GM19240 (cell line): ENCODE measurements around the gene ITGB1.
"Not testable (repeated sequence)": the region's sequence is repeated elsewhere in the genome, so short reads cannot be mapped to it uniquely, and the experiment has no call there.

Experiments
- DNase-seq: peaks from one replicate; pipeline ENCODE4 v3.0.0; 2011; ENCODE audit warnings: low spot score; ENCODE audit not compliant: insufficient read length

ITGB1 gene

GRCh38 chr10:32938554-32939061 lies 19.4 kb downstream of the ITGB1 start:
- no peak for DNase-seq

GRCh38 chr10:32937911-32938424 lies 20.1 kb downstream of the ITGB1 start:
- DNase-seq = no peak

GRCh38 chr10:32932225-32932729 lies 25.8 kb downstream of the ITGB1 start:
- no peak for DNase-seq

GRCh38 chr10:32931593-32931992 lies 26.4 kb downstream of the ITGB1 start:
- no peak for DNase-seq

- DNase-seq = no peak
Measured at GRCh38 chr10:32930036-32930435, 28.0 kb downstream of the ITGB1 start.

- DNase-seq = no peak
Measured at GRCh38 chr10:32929634-32930033, 28.4 kb downstream of the ITGB1 start.

GRCh38 chr10:32927750-32928149 lies 30.3 kb downstream of the ITGB1 start:
- DNase-seq = no peak

- DNase-seq = no peak
Measured at GRCh38 chr10:32923849-32924248, 34.2 kb downstream of the ITGB1 start.

- no peak for DNase-seq
Measured at GRCh38 chr10:32923134-32923533, 34.9 kb downstream of the ITGB1 start.

GRCh38 chr10:32922170-32922569 lies 35.9 kb downstream of the ITGB1 start:
- DNase-seq = no peak

- not testable (repeated sequence) for DNase-seq
Measured at GRCh38 chr10:32917817-32918216, 40.2 kb downstream of the ITGB1 start.

GRCh38 chr10:32911285-32912016 lies 46.6 kb downstream of the ITGB1 start:
- DNase-seq = no peak

GRCh38 chr10:32909970-32910369 lies 48.1 kb downstream of the ITGB1 start:
- DNase-seq = not testable (repeated sequence)

- no peak for DNase-seq
Measured at GRCh38 chr10:32909456-32909855, 48.6 kb downstream of the ITGB1 start.

- no peak for DNase-seq
Measured at GRCh38 chr10:32906595-32906994, 51.4 kb downstream of the ITGB1 start.

- no peak for DNase-seq
Measured at GRCh38 chr10:32905466-32905865, 52.6 kb downstream of the ITGB1 start.

- no peak for DNase-seq
Measured at GRCh38 chr10:32901815-32902214, 56.2 kb downstream of the ITGB1 start.

- not testable (repeated sequence) for DNase-seq
Measured at GRCh38 chr10:32895200-32895968, 62.6 kb downstream of the ITGB1 start.

- no peak for DNase-seq
Measured at GRCh38 chr10:32893916-32894664, 63.9 kb downstream of the ITGB1 start.

- DNase-seq = no peak
Measured at GRCh38 chr10:32893434-32893833, 64.6 kb downstream of the ITGB1 start.

GRCh38 chr10:32891261-32891660 lies 66.8 kb downstream of the ITGB1 start:
- DNase-seq = no peak
